Fibroblast of skin of right biceps (primary cell): ENCODE data around the gene CASQ1.
A peak's percentile ranks its signal among the peaks of the same experiment; 100 is the strongest.

Experiments
- DNase-seq: peaks from one replicate; pipeline ENCODE4 v3.0.0-alpha.2; 2013

CASQ1 gene

GRCh38 chr1:160168609-160169369 lies 21.6 kb upstream of the CASQ1 start:
- DNase-seq: peak; percentile 37

GRCh38 chr1:160169553-160170399 lies 20.6 kb upstream of the CASQ1 start:
- DNase-seq: no peak

- DNase-seq: peak; percentile 42
These were observed 19.0 kb upstream of the CASQ1 start for GRCh38 chr1:160171354-160171753.

GRCh38 chr1:160171980-160172379 lies 18.4 kb upstream of the CASQ1 start:
- DNase-seq: no peak

GRCh38 chr1:160177231-160177630 lies 13.1 kb upstream of the CASQ1 start:
- no peak for DNase-seq

- DNase-seq: no peak
These were observed 12.7 kb upstream of the CASQ1 start for GRCh38 chr1:160177667-160178066.

- no peak for DNase-seq
These were observed 11.6 kb upstream of the CASQ1 start for GRCh38 chr1:160178731-160179130.

- DNase-seq: no peak
These were observed 11.0 kb upstream of the CASQ1 start for GRCh38 chr1:160179336-160179735.

- no peak for DNase-seq
These were observed 4.1 kb upstream of the CASQ1 start for GRCh38 chr1:160186246-160186645.

GRCh38 chr1:160186729-160187128 lies 3.6 kb upstream of the CASQ1 start:
- DNase-seq: no peak

- no peak for DNase-seq
These were observed 3.0 kb upstream of the CASQ1 start for GRCh38 chr1:160187407-160187806.

- DNase-seq: no peak
These were observed 2.0 kb upstream of the CASQ1 start for GRCh38 chr1:160188341-160188740.

- DNase-seq: no peak
These were observed 1.4 kb downstream of the CASQ1 start for GRCh38 chr1:160191756-160192155.

- peak; percentile 40 for DNase-seq
These were observed 1.9 kb downstream of the CASQ1 start for GRCh38 chr1:160192234-160192633.

- peak; percentile 82 for DNase-seq
These were observed 2.9 kb downstream of the CASQ1 start for GRCh38 chr1:160193091-160193819.

- no peak for DNase-seq
These were observed 3.7 kb downstream of the CASQ1 start for GRCh38 chr1:160193832-160194736.

GRCh38 chr1:160194737-160195059 lies 4.3 kb downstream of the CASQ1 start:
- no peak for DNase-seq

- no peak for DNase-seq
These were observed 5.8 kb downstream of the CASQ1 start for GRCh38 chr1:160196143-160196542.

GRCh38 chr1:160197231-160197630 lies 6.9 kb downstream of the CASQ1 start:
- DNase-seq: no peak

- DNase-seq: no peak
These were observed 10.4 kb downstream of the CASQ1 start for GRCh38 chr1:160200786-160201185.

GRCh38 chr1:160204526-160205241 lies 14.3 kb downstream of the CASQ1 start:
- peak; percentile 34 for DNase-seq
